ENCODE results near the gene ZBTB24.
"Not testable (repeated sequence)": the region's sequence is repeated elsewhere in the genome, so short reads cannot be mapped to it uniquely, and the experiment has no call there.

Gene ZBTB24

GRCh38 chr6:109469591-109470189 is 13.3 kb downstream of the ZBTB24 start:
- no peak for DNase-seq (ENCODE audit: low read depth)

GRCh38 chr6:109467696-109468095 is 15.3 kb downstream of the ZBTB24 start:
- DNase-seq (ENCODE audit: low read depth): no peak

GRCh38 chr6:109466212-109466923 is 16.7 kb downstream of the ZBTB24 start:
- DNase-seq (ENCODE audit: low read depth): no peak

DNA sequence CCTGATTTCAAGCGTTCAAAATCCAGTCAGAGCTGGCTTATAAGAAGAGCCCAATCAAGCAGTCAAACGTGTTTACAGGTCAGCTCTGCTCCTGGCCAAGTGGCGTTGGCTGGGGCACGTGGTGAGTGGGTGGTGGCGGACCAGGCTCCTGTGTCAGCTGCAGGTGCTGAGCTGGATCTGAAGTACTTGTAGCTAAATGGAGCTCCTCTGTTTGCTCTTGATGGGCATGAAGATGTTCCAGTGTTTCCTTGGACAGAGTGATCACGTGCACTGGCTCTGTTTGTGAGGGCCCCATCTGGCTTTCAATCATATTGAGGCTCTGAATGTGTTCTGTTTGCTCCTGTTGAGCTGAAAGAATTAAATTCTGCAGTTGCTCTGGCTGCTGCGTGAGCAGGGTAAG is 17.2 kb downstream of the ZBTB24 start:
- no peak for DNase-seq (ENCODE audit: low read depth)

GRCh38 chr6:109461733-109462526 is 21.1 kb downstream of the ZBTB24 start:
- DNase-seq (ENCODE audit: low read depth): no peak

- DNase-seq (ENCODE audit: low read depth): not testable (repeated sequence)
Measured at GRCh38 chr6:109461205-109461604, 21.8 kb downstream of the ZBTB24 start.

GRCh38 chr6:109460161-109460829 is 22.7 kb downstream of the ZBTB24 start:
- DNase-seq (ENCODE audit: low read depth): no peak

DNA sequence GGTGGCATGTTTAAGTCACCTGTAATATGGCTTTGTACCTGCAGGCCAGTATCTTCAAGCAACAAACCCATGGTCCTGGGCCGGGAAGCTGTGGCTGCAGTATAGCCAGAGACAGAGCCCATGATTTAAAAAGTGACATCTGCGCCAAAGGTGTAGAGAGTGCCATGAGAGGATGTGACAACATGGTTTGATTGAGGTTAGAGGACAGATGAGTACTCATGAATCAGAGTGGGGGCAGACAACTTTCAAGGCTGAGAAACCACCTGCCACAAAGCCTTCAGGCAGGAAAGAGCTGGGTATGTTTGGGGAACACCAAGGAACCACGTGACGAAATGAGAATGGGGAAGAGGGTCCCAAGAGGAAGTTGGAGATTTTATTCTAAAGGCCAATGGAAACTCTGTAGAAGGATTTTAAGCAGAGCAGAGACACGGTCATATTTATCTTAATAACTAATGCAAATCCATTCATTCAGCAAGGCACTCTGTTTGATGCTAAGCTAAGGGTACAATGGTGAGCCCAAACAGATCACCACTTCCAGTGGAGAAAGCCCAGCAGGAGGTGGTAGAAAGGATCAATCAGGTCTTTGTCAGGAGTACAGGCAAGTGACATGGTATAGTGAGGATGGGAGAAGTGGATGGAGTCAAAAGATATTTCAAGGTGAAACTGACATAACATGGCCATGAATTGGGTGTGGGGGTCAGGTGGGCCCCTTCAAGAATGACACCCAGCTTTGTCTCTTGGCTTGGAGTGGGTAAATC is 24.1 kb downstream of the ZBTB24 start:
- DNase-seq (ENCODE audit: low read depth): no peak

DNA sequence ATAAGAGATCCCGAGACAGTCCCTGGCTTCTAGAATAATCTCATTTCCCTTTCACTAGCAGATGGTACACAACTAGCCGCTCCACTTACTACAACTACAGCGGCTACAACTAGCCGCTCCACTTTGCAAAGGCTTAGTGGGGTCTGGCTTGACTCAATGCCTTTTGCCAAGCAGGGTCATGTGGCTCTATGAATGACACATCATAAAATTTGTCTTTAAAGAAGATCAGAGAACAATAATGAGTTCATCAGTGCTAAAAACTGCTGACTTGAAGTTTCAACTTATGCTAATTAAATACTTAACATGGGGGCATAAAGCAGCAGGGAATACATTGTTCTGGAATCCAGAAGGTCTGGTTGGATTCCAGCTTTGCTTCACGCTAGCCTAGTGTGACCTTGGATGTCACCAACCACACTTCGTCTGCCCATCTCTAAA is 25.4 kb downstream of the ZBTB24 start:
- DNase-seq (ENCODE audit: low read depth): peak; percentile 54

DNA sequence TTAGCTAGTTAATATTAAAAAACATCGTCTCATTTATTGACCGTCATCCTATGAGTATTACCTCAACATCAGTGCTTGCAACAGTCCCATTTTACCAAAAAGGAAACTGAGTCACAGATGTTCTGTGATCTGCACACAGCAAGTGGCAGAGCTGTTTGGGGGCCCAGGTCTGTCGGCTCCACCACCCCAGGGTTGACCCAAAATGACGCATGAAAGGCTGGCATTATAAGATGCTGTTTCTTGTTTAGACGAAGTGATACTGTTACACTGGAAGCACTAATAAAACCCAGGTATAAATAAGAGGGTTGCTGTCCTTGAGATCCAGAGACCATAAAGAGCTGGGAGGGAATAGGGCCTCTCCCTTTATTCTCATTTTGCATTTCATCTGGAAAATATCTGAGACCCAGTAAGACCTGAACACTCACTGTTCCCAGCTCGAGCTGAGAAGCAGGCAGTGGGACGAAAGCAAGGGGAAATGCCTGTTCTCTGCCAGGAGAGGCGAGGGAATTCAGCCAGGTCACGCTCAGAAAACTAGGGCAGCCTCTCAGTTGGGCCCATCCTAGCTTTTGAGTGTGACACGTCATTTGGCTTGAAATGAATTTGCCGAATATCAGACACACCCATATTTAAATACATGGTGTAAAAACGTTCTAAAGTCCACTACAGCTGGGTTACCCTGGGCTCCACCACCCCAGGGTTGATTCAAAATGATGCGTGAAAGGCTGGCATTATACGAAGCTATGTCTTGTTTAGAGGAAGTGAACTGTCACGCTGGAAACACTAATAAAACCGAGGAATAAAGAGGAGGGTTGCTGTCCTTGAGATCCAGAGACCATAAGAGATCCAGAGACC is 26.1 kb downstream of the ZBTB24 start:
- peak; percentile 87 for DNase-seq (ENCODE audit: low read depth)

DNA sequence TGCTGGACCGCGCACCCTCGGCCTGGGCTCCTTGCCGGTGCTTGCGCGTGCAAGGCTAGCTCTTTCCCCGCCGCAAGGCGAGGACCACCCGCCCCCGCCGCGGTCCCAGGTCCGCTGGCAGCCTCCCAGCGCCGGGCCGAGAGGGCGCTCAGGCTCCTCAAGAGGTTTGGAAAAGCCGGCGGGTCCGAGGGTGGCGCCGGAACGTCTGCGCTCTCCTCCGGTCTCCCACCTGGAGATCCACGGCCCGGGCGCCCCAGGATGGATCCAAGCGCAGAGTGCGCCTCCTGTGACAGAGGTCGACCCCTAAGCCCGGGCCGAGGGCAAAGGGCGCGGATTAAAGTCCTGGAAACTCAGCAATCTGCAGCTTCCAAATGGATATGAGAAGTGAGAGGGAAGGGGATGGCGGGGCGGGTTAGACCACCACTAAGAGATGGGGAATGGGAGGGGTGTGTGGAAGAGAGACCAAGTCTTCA is 26.9 kb downstream of the ZBTB24 start:
- DNase-seq (ENCODE audit: low read depth): no peak

GRCh38 chr6:109455437-109456110 is 27.4 kb downstream of the ZBTB24 start, which contains the start of gene MICAL1:
MICAL1 (minus strand) TSS chr6:109455772; CDS start chr6:109454196, 1,576 bp downstream.
- DNase-seq (ENCODE audit: low read depth): peak; percentile 80

DNA sequence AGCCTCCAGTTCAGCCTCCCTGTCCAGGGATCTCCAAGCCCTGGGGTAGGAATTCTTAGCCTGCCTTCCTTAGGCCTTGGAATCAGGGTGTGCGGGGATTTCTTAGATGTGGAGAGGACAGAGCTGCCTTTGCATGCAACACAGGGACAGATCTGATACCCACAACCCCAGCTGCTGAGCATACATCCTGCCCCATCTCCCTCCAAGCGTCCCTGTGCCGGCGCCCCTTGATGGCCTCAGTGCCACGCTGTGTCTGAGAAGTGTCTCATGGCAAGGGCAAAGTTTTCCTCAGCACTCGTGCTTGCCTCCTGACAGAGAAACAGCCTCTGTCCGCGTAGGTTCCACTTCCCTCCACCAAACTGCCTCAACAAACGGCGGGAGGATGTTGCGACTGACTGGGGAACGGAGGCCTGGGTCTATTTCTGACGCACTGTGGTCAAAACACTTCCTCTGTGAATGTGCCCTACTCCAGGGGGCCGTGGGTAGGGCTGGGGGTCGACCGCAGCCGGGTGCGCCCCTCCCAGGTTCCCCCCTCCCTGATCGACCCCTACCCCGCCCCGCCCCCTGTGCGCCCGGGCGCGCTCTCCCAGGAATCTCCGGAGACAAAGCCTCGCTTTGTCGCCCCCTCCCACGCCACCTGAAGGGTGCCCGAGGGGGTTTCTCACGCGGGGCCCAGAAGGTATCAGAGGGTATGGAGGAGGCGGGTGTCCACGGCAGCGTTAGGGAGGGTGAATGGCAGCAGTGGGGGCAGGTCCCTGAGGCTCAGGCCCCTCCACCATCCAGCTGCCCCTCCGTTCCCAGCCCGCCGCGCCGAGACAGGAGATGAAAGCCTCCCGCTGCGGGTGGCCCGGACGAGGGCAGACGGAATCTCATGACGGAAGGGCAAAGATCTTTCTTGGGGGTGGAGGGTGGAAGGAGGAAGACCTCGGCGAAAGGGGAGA is 28.3 kb downstream of the ZBTB24 start:
- DNase-seq (ENCODE audit: low read depth): no peak

DNA sequence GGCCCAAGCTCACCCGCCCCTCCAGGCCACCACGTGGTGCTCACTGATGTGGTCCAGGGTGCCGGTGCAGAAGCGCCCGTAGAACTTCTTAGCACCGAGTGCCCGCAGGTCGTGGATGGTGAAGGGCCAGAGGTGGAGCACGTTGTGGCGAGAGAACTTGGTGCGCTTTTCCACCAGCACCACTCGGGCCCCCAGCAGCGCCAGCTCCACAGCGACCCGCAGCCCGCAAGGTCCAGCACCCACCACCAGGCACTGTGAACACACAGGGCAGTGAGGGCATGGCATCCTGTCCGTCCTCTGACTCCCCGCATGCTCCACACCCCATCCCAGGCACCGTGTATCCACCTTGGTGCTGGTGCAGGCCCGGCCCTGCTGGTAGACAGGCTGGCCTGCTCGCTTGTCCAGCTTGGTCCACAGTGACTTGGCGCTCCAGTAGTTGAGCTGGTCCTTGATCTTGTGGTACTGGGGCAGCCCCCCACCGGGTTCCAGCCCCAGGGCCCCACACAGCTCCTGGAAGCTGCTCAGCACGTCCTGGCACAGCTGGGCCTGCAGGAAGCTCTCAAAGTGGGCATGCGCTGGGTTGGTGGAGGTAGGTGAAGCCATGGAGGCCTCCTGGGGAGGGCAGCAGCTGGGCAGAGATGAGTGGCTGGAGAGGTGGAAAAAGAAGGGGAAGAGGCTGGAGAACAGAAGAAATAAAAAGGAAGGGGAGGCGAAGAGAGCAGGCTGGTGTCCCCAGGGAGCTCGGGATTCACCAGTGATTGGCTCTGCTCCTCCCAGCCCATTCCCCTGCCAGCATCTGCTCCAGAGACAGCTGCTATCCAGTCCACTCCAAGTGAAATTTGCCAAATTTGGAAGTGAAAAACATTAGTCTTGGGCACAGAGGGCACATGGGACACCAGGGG is 29.2 kb downstream of the ZBTB24 start:
- DNase-seq (ENCODE audit: low read depth): peak; percentile 72

- no peak for DNase-seq (ENCODE audit: low read depth)
Measured at GRCh38 chr6:109453156-109453555, 29.9 kb downstream of the ZBTB24 start.

DNA sequence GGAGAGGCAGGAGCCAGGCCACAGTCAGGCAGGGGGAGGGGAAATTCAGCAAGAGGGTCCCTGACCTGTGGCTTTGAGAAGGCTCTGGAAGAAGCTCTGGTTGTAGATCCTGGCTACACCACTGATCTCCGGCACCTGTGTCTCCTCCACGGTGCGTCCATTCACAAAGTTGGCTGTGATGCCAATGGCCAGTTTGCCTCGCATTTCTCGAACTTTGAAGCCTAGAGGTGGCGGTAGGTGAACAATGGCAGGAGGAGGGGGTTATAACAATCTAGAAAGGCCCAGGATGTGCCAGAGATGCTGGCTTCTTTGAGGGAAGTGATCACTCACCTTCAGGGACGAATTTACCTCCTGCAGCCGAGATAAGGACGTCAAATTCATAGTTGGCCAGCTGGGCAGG is 30.8 kb downstream of the ZBTB24 start:
- no peak for DNase-seq (ENCODE audit: low read depth)

GRCh38 chr6:109451376-109451775 is 31.6 kb downstream of the ZBTB24 start:
- DNase-seq (ENCODE audit: low read depth): no peak

DNA sequence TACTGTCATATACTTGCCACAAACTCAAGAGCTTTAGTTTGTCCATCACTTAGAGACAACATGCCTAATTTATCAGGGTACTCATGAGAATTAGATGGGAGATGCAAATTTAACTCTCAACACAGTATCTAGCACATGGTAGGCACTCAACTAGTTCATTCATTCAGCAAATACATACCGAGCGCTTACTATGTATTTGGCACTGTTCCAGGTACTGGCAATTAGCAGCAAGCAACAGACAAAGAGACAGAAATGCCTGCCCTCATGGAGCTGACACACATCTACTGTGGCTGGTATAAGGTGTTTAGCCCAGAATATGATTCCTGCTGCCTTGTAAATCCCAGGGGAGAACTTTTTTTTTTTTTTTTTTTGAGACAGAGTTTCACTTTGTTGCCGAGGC is 32.2 kb downstream of the ZBTB24 start:
- no peak for DNase-seq (ENCODE audit: low read depth)
